OCI-LY7 (cell line): ENCODE measurements around the gene NDC1.

Source experiments
- EZH2phosphoT487 ChIP-seq: fragments of 200-600 bp; sonication (generic); IDR thresholded peaks from 2 replicates; pipeline ENCODE4 v1.6.1; 2018; ENCODE audit warnings: low read depth, borderline replicate concordance, mild to moderate bottlenecking, mixed run types, antibody characterized with exemption, low read length, moderate library complexity, mixed read lengths
- TF ChIP-seq, protein P1 (sequence below): fragments of 200-600 bp; sonication (generic); conservative IDR thresholded peaks from 2 replicates; pipeline ENCODE4 v1.5.1; 2014; ENCODE audit warnings: mild to moderate bottlenecking, antibody characterized with exemption, low read length, moderate library complexity, mixed read lengths

DNA sequence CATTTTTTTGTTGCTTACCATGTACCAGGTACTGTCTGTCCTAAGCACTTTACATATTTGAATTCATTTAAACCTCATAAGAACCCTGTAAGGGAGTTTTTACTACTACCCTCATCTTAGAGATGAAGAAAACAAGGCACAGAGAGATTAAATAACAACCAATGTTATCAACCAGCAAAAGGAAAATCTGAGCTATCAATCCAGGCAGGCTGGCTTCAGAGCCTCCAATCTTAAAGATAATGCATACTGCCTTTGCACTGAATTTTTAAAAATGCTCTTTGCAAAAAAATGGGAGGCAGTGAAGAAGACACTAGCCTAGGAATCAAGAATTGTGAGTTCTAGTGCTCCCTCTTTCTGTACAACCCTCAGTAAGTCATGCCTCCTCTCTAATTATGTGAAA is 18.7 kb downstream of the NDC1 start:
- TF ChIP-seq, protein P1, sequence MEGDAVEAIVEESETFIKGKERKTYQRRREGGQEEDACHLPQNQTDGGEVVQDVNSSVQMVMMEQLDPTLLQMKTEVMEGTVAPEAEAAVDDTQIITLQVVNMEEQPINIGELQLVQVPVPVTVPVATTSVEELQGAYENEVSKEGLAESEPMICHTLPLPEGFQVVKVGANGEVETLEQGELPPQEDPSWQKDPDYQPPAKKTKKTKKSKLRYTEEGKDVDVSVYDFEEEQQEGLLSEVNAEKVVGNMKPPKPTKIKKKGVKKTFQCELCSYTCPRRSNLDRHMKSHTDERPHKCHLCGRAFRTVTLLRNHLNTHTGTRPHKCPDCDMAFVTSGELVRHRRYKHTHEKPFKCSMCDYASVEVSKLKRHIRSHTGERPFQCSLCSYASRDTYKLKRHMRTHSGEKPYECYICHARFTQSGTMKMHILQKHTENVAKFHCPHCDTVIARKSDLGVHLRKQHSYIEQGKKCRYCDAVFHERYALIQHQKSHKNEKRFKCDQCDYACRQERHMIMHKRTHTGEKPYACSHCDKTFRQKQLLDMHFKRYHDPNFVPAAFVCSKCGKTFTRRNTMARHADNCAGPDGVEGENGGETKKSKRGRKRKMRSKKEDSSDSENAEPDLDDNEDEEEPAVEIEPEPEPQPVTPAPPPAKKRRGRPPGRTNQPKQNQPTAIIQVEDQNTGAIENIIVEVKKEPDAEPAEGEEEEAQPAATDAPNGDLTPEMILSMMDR: no peak
- TF ChIP-seq EZH2phosphoT487: no peak
